K562 (cell line): ENCODE data around the gene GPR39. TPM values are rescaled to one million over a fixed set of nuclear protein-coding genes. Genes with fewer than 3 reads are reported as not detected.

Source experiments
- ATAC-seq: fragments of 200-7000 bp; cut with Tn5 transposase; 3 replicates; pipeline ENCODE4 v1.9.1; 2020; ENCODE audit warnings: moderate library complexity
- BruUV-seq: library from RNA; stranded (reverse); fragments of 400-500 nt; replicated peaks from 2 replicates; lab custom pipeline; 2021; lab: Mats Ljungman, UMichigan
- CTCF ChIA-PET: fragments of 300-600 bp; formaldehyde crosslinking; extraction: SDS; loops from one replicate; lab custom pipeline; 2021; ENCODE audit warnings: low intra/inter-chr PET ratio; lab: Yijun Ruan, JAX
- POLR2A ChIA-PET: fragments of 300-600, 350-650 bp; sonication (Branson Sonifier 250); formaldehyde crosslinking; extraction: SDS; loops from one replicate; lab custom pipeline; 2021; ENCODE audit warnings: antibody characterized with exemption, inconsistent platforms; lab: Yijun Ruan, JAX
- DNase-seq, 4 experiments: peaks; one replicate each; pipeline versions ENCODE4 v3.0.0 to v3.0.0-alpha.2; 2011 to 2018; ENCODE audit warnings: low spot score in 3 of 4, mixed read lengths in 3 of 4; ENCODE audit errors: extremely low read depth in 1 of 4
- FAIRE-seq: peaks from 2 replicates; lab custom pipeline; 2011; peaks lifted over from hg19 to GRCh38; lab: Jason Lieb, UNC
- H2AFZ ChIP-seq: 2 replicates; pipeline ENCODE4 v1.6.0; 2011; ENCODE audit warnings: low read depth, low read length, control low read depth, inconsistent platforms
- H3K27ac ChIP-seq: fragments of 200-600 bp; 3 replicates; pipeline ENCODE4 v1.8.0; 2011; ENCODE audit warnings: low read depth, mild to moderate bottlenecking, control low read depth, inconsistent platforms, low read length, moderate library complexity, mixed read lengths; ENCODE audit errors: extremely low read depth
- H3K27me3 ChIP-seq, 2 experiments: fragments of 300-600 bp in 1 of 2; 2 replicates in 1 of 2; 3 replicates in 1 of 2; pipeline versions ENCODE4 v1.6.0 to v1.8.0; 2011; ENCODE audit warnings: inconsistent platforms in 2 of 2, low read length in 2 of 2, mild to moderate bottlenecking in 1 of 2, mixed read lengths in 1 of 2, moderate library complexity in 1 of 2; ENCODE audit not compliant: control insufficient read depth in 2 of 2, insufficient read depth in 2 of 2
- H3K36me3 ChIP-seq: fragments of 300-600 bp; 3 replicates; pipeline ENCODE4 v1.8.0; 2011; ENCODE audit warnings: mild to moderate bottlenecking, low read length, inconsistent platforms; ENCODE audit not compliant: control insufficient read depth, insufficient read depth
- H3K4me1 ChIP-seq, 2 experiments: fragments of 200-600 bp in 1 of 2; replicated peaks in 1 of 2; 2 replicates in 1 of 2; 3 replicates in 1 of 2; pipeline versions ENCODE4 v1.5.1 to v1.8.0; 2011; ENCODE audit warnings: inconsistent platforms in 2 of 2, low read length in 2 of 2, mild to moderate bottlenecking in 1 of 2, mixed read lengths in 1 of 2, moderate library complexity in 1 of 2; ENCODE audit not compliant: control insufficient read depth in 2 of 2, insufficient read depth in 2 of 2
- H3K4me2 ChIP-seq: 2 replicates; pipeline ENCODE4 v1.6.1; 2011; ENCODE audit warnings: low read length, control low read depth, inconsistent platforms, mixed read lengths; ENCODE audit not compliant: insufficient read depth
- H3K4me3 ChIP-seq: fragments of 200-600 bp; sonication (generic), shearing (Covaris generic); 2 replicates; pipeline ENCODE4 v1.5.1; 2016; ENCODE audit warnings: control low read depth, inconsistent platforms
- H3K79me2 ChIP-seq: fragments of 200-600 bp; 3 replicates; pipeline ENCODE4 v1.8.0; 2011; ENCODE audit warnings: low read length, inconsistent platforms; ENCODE audit not compliant: control insufficient read depth, insufficient read depth
- H3K9ac ChIP-seq, 2 experiments: 2 replicates each; pipeline versions ENCODE4 v1.6.0 to v1.6.1; 2011; ENCODE audit warnings: low read depth in 2 of 2, low read length in 2 of 2, control low read depth in 1 of 2, inconsistent platforms in 1 of 2, mild to moderate bottlenecking in 1 of 2, mixed read lengths in 1 of 2; ENCODE audit not compliant: insufficient read depth in 1 of 2
- H3K9me1 ChIP-seq: one replicate; pipeline ENCODE4 v1.6.0; 2011; ENCODE audit warnings: inconsistent platforms, mild to moderate bottlenecking, low read length, moderate library complexity; ENCODE audit not compliant: control insufficient read depth, insufficient read depth
- H3K9me3 ChIP-seq: replicated peaks from 2 replicates; pipeline ENCODE4 v1.5.1; 2011; ENCODE audit warnings: low read depth, low read length, inconsistent platforms; ENCODE audit not compliant: control insufficient read depth, insufficient read depth
- H4K20me1 ChIP-seq: replicated peaks from 2 replicates; pipeline ENCODE4 v1.6.1; 2011; ENCODE audit warnings: low read length, inconsistent platforms, mixed read lengths; ENCODE audit not compliant: control insufficient read depth, insufficient read depth
- CTCF ChIP-seq, 3 experiments: IDR thresholded peaks in 2 of 3; conservative IDR thresholded peaks in 1 of 3; 2 replicates each; pipeline ENCODE4 v1.5.1; 2011 to 2012; ENCODE audit warnings: low read length in 3 of 3, mild to moderate bottlenecking in 3 of 3, control low read depth in 2 of 3, improper control_type of control experiment in 1 of 3, inconsistent platforms in 1 of 3, low read depth in 1 of 3, mixed read lengths in 1 of 3, moderate library complexity in 1 of 3; ENCODE audit not compliant: insufficient read depth in 2 of 3
- RAD51 ChIP-seq: fragments of 450-650 bp; IDR thresholded peaks from 2 replicates; pipeline ENCODE4 v1.7.1; 2016; ENCODE audit warnings: low read depth, mild to moderate bottlenecking, borderline replicate concordance
- REST ChIP-seq, 2 experiments: fragments of 450-650 bp; formaldehyde crosslinking in 1 of 2; IDR thresholded peaks; 2 replicates each; pipeline versions ENCODE4 v1.4.0 to v1.6.1; 2014 to 2020; ENCODE audit warnings: mild to moderate bottlenecking in 2 of 2, borderline replicate concordance in 1 of 2, low read depth in 1 of 2
- ZBTB43 ChIP-seq: sonication (generic); formaldehyde crosslinking; IDR thresholded peaks from 2 replicates; pipeline ENCODE4 v1.8.0; 2023; ENCODE audit warnings: mild to moderate bottlenecking, missing genetic modification reagents
- ZNF445 ChIP-seq: fragments of 250-450 bp; sonication (Bioruptor Pico); IDR thresholded peaks from 2 replicates; pipeline ENCODE4 v1.4.0; 2020; ENCODE audit warnings: low read depth, mild to moderate bottlenecking, moderate library complexity
- WGBS: fragments of 100-300 bp; shearing (Covaris generic); methylation state at CpG from one replicate; pipeline ENCODE4 v1.1.6; 2016; ENCODE audit warnings: low coverage, mixed read lengths; ENCODE audit not compliant: insufficient coverage; ENCODE audit errors: missing lambda C conversion rate; 5-methylcytosine and 5-hydroxymethylcytosine counted together
- in situ Hi-C: fragments of 300-500 bp; cut with MboI; formaldehyde crosslinking; loops from 4 replicates; pipeline ENCODE4 v1.15.0; 2018; ENCODE audit warnings: inconsistent platforms, mixed read lengths
- intact Hi-C: fragments of 100-400 bp; cut with micrococcal nuclease; formaldehyde crosslinking; loops from 2 replicates; pipeline ENCODE4 v1.14.2; 2022
- polyA plus RNA-seq, 8 experiments: library from polyadenylated mRNA; depleted of rRNA in 4 of 8; stranded (reverse) in 5 of 8; unstranded in 3 of 8; fragments of >200 nt; fragmentation: Nextera tagmentation in 2 of 8; fragmentation: Illumina TruSeq in 1 of 8; extraction: Ambion mirVana in 2 of 8; extraction: Trizol in 1 of 8; gene quantifications; 2 replicates each; pipeline versions ENCODE4 v1.2.1 to v1.2.3, GENCODE V29; 2011 to 2014; ENCODE audit warnings: inconsistent platforms in 1 of 8, missing spikeins in 1 of 8
- total RNA-seq, 7 experiments: library from RNA; depleted of rRNA in 6 of 7; stranded (reverse); fragments of >200 nt in 6 of 7; fragmentation: Illumina TruSeq in 2 of 7; extraction: Trizol in 2 of 7; gene quantifications; 2 replicates each; pipeline versions ENCODE4 v1.2.1 to v1.2.3, GENCODE V29; 2011 to 2021; ENCODE audit warnings: low replicate concordance in 1 of 7

GPR39 gene
- total and polyA plus RNA-seq, 9 of the 15 experiments (the other 6 are each of a cell fraction or from before 2014, with no cell fraction given): 0.04 TPM; not detected in 8

- TF ChIP-seq ZBTB43 (CRISPR knock-in tag) (no peak), RAD51 (no peak)
Measured at GRCh38 chr2:132646540-132647108, 230.0 kb downstream of the GPR39 start (continued).

GRCh38 chr2:132651115-132652045 lies 234.8 kb downstream of the GPR39 start:
- WGBS: 2% methylated on average over 12 of the region's 12 CpGs
- DNase-seq: peak; percentile 11 to 31 (median 22)
- CTCF ChIA-PET: no interaction called here
- no peak overlapping the region for H3K9ac ChIP-seq
- H2AFZ ChIP-seq: no peak overlapping the region
- TF ChIP-seq CTCF (IDR thresholded peaks at IDR 0.05 in 2 of 3, conservative IDR thresholded peaks at IDR 0.05 in 1 of 3; ENCODE audit: insufficient read depth in 2 of 3, low read depth in 1 of 3, low read length in 3 of 3) (peak in 2 of 3 experiments; percentile 29 to 33; a peak in 2 of 6 replicates), ZNF445 (no peak), REST (IDR thresholded peaks at IDR 0.05; ENCODE audit: borderline replicate concordance) (peak; percentile 4; the same call in 1 of the 2 replicates), REST (CRISPR knock-in tag; IDR thresholded peaks at IDR 0.05; ENCODE audit: low read depth) (no peak)
- TF ChIP-seq, all 486 proteins: peak for 2
- POLR2A ChIA-PET: interaction anchor here (0.7 to 0.8 kb wide), 2 partner anchors 9 to 13 kb away, joined by 4 read pairs; no protein-coding TSS in a partner anchor
- Histone ChIP-seq H3K9me1 (no peaks in the 10 kb centered on the region), H4K20me1 (no peaks in the 10 kb centered on the region), H3K4me1 (no peaks in the 10 kb centered on the region), H3K36me3 (no peaks in the 10 kb centered on the region), H3K27me3 (peaks cover 0 to 3% of the 10 kb centered on the region in 2 experiments; a peak in 1 of 5 replicates), H3K79me2 (no peaks in the 10 kb centered on the region), H3K4me3 (no peak overlapping the region), H3K27ac (no peak overlapping the region), H3K4me2 (no peak overlapping the region), H3K9me3 (no peaks in the 10 kb centered on the region)
- intact Hi-C loops (no loop called here), in situ Hi-C loops (no loop called here)
- peak; percentile 78 for ATAC-seq
- FAIRE-seq: no peak
- BruUV-seq: no TSS peak
